ACC112 (cell line): ENCODE measurements around the gene ACO2.
"Not testable (repeated sequence)": the region's sequence is repeated elsewhere in the genome, so short reads cannot be mapped to it uniquely, and the experiment has no call there.

Experiments
- H2AFZ ChIP-seq: fragments of 200-600 bp; sonication (generic); one replicate; pipeline ENCODE4 v1.6.0; 2017; ENCODE audit warnings: antibody characterized with exemption, low read length; ENCODE audit not compliant: unreplicated experiment
- H3K27ac ChIP-seq: fragments of 200-600 bp; sonication (generic); 2 replicates; pipeline ENCODE4 v1.5.1; 2014; ENCODE audit warnings: low read depth, mild to moderate bottlenecking, antibody characterized with exemption, low read length, moderate library complexity
- H3K27me3 ChIP-seq: fragments of 200-600 bp; sonication (generic); 2 replicates; pipeline ENCODE4 v1.6.1; 2014; ENCODE audit warnings: mild to moderate bottlenecking, antibody characterized with exemption, low read length, moderate library complexity, mixed read lengths; ENCODE audit not compliant: insufficient read depth
- H3K36me3 ChIP-seq: fragments of 200-600 bp; sonication (generic); 2 replicates; pipeline ENCODE4 v1.6.1; 2016; ENCODE audit warnings: mild to moderate bottlenecking, antibody characterized with exemption, low read length, moderate library complexity, mixed read lengths; ENCODE audit not compliant: insufficient read depth
- H3K4me1 ChIP-seq: fragments of 200-600 bp; sonication (generic); one replicate; pipeline ENCODE4 v1.6.1; 2016; ENCODE audit warnings: low read length, mixed read lengths; ENCODE audit not compliant: insufficient read depth, unreplicated experiment, control insufficient read depth
- H3K4me3 ChIP-seq: fragments of 200-600 bp; sonication (generic); 2 replicates; pipeline ENCODE4 v1.5.1; 2014; ENCODE audit warnings: mild to moderate bottlenecking, low read depth, low read length
- H3K79me2 ChIP-seq: fragments of 200-600 bp; sonication (generic); one replicate; pipeline ENCODE4 v1.6.0; 2016; ENCODE audit warnings: low read length; ENCODE audit not compliant: control insufficient read depth, unreplicated experiment, insufficient read depth

The ACO2 gene

DNA sequence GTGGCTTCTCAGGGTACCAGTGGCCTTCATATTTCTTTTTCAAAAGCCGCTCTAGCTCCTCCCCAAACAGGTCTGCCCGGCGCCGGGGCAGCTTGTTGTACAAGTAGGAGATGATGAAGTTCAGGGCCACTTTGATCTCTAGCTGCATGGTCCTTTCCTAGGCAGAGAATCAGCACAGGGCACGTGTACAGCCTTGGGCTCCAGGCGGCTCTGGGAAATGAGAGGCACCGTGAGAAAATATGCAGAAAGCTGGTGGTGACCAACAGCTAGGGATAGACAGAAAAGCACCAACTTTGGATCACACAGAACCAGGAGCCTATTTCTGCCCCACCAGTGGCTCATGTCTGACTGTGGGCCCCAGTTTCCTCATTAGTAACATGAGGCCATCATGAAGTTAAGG is 31.7 kb upstream of the ACO2 start:
- Histone ChIP-seq H3K27ac (no peak overlapping the region), H3K4me1 (peaks cover 5% of the 10 kb centered on the region), H3K4me3 (no peak overlapping the region), H2AFZ (no peak overlapping the region), H3K36me3 (peaks cover 4% of the 10 kb centered on the region; the same call in 1 of the 2 replicates), H3K79me2 (peaks cover 39% of the 10 kb centered on the region), H3K27me3 (no peaks in the 10 kb centered on the region)

DNA sequence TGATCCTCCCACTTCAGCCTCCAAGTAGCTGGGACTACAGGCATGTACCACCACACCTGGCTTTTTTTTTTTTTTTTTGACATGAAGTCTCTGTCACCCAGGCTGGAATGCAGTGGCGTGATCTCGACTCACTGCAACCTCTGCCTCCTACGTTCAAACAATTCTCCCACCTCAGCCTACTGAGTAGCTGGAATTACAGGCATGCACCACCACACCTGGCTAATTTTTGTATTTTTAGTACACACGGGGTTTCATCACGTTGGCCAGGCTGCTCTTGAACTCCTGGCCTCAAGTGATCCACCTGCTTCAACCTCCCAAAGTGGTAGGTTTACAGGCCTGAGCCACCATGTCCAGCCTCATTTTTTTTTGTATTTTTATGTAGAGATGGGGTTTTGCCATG is 28.4 kb upstream of the ACO2 start:
- H3K79me2 ChIP-seq = peaks cover 62% of the 10 kb centered on the region
- not testable (repeated sequence) for H2AFZ ChIP-seq, H3K4me1 ChIP-seq, H3K4me3 ChIP-seq, H3K27me3 ChIP-seq, H3K36me3 ChIP-seq, H3K27ac ChIP-seq

DNA sequence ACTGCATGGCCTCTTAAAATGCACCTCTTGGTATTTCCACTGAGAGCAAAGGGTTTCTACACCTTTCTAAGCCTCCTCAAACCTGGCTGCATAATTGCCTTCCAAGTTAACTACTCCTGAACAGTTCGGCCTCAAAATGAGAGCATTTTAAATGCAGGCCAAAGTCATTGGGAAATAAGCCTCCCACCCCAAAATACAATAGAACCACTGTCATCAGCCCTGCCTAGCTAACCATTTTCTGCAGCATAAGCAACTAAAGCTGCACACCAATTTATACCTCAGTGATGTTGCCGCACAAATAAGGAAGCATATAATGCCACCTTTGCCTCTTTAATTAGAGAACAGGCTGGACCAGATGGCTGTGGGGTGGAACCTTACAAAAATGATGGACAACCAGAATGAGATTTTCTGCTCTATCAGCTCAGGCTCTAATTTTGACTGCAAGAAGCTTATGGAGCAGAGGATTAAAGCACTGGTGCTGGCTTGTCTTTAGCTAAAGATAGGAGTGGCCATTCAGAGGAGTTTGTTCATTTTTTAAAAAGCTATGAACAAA is 26.6 kb upstream of the ACO2 start:
- Histone ChIP-seq H3K4me3 (no peak overlapping the region), H3K27me3 (no peaks in the 10 kb centered on the region), H3K27ac (no peak overlapping the region), H3K36me3 (no peaks in the 10 kb centered on the region), H3K4me1 (peaks cover 4% of the 10 kb centered on the region), H3K79me2 (peaks cover 68% of the 10 kb centered on the region), H2AFZ (no peak overlapping the region)

DNA sequence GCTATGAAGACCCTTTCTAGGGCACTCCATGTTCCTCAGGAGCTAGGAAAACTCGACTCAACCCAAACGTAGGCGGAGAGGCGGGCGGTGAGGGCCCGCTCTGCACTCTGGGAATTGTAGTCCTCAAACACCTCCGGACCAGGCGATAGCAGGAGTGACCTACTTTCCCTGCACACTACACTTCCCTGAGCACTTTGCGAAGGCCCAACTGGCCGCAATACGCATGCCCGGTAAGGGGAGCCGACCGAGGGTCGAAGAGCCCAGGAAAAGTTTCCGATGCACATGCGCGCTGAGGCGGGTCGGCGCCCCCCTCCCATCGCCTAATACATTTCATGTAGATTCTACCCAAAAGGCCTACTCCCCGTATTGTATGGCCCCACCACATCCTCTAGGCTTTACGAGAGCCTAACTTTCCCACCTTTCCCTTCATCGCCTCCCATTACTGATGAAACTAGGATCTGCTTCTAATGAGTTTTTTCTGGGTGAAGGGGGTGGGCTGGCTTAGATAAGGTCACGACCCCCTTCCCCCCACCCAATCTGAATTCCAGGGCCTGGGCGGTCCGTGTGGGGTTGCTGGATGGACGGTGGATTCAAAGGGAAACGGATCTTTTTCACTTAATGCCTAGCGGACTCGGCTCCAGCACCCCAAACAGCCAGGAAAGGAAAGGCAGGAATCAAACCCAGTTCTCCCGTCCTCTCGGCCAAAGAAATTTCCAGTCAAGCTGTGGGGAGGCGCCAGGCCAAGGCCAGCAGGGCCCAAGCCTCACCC is 24.4 kb upstream of the ACO2 start:
- peak overlapping the region; percentile 63 for H3K27ac ChIP-seq
- peaks cover 8% of the 10 kb centered on the region for H3K4me1 ChIP-seq
- no peaks in the 10 kb centered on the region for H3K36me3 ChIP-seq
- peak overlapping the region; percentile 55 for H2AFZ ChIP-seq
- H3K4me3 ChIP-seq = peak overlapping the region; percentile 93
- H3K79me2 ChIP-seq = peaks cover 60% of the 10 kb centered on the region
- H3K27me3 ChIP-seq = no peaks in the 10 kb centered on the region

DNA sequence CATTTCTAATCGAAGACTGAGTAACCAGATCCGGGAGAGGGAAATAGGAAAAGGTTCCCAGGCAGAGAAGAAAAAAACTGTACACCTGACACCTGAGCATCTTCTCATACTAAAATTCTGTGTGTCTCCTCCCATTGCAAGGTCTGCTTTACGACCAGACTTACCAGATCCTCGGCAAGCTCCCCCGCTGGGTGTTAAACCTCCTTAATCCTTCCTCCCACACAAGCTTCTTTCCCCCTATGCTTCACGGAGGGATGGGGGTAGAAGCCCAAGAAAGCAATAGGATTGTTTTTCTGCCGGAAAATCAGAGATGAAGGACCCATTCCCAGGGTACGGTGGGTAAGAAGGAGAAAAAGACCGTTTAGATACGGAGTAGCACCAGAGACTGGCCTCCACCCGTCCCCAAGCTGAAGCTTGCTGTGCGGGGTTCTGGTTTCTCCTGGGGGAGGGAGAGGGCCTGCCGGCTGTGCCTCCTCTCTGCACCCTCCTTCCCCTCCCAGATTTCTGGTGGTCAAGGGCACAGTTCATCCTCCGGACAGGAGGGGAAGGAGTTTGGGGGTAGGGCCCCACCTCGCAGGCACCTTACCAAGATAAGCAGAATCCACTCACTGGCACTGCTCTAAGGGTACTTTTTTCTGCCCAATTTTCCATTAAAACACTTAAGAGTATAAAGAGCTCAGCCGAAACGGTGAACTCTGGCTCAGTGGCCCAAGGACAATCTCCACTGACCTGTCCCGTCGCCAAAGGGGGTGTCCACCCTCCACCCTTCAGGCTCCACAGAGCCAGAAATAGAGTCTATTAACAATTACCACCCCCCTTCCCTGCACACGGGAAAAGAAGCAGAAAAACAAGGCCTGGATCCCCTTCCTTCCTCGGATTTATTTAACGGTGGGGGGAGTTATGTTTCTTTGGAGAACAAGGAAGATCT is 23.5 kb upstream of the ACO2 start:
- Histone ChIP-seq H3K27me3 (no peaks in the 10 kb centered on the region), H3K36me3 (no peaks in the 10 kb centered on the region), H3K27ac (peak overlapping the region; percentile 63), H3K4me3 (peak overlapping the region; percentile 93), H3K79me2 (peaks cover 57% of the 10 kb centered on the region), H2AFZ (no peak overlapping the region), H3K4me1 (peaks cover 8% of the 10 kb centered on the region)

DNA sequence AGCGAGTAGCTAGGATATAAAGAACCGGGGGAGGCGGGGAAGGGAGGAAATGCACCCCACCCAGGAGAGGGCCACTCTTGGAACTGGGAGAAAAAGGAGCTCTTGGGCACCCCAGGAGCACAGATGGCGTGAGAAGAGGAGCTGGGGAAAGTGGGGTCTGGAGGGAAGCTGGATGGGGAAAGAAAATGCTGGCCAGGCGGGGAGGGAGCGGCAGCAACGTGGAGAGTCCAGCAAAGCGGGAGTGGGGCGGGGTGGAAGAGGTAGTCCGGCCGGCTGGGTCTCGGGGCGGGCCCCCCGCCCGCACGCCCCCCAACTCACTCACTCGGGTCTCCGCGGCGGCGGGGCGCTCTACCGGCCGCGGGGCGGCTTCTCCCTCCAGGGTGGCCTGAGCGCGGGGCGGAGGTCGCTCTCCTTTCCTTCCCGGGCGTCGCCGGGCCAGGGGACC is 22.8 kb upstream of the ACO2 start:
- Histone ChIP-seq H3K79me2 (peaks cover 51% of the 10 kb centered on the region), H3K27ac (peak overlapping the region; percentile 63), H3K4me3 (peak overlapping the region; percentile 93), H2AFZ (no peak overlapping the region), H3K36me3 (no peaks in the 10 kb centered on the region), H3K27me3 (no peaks in the 10 kb centered on the region), H3K4me1 (peaks cover 8% of the 10 kb centered on the region)

DNA sequence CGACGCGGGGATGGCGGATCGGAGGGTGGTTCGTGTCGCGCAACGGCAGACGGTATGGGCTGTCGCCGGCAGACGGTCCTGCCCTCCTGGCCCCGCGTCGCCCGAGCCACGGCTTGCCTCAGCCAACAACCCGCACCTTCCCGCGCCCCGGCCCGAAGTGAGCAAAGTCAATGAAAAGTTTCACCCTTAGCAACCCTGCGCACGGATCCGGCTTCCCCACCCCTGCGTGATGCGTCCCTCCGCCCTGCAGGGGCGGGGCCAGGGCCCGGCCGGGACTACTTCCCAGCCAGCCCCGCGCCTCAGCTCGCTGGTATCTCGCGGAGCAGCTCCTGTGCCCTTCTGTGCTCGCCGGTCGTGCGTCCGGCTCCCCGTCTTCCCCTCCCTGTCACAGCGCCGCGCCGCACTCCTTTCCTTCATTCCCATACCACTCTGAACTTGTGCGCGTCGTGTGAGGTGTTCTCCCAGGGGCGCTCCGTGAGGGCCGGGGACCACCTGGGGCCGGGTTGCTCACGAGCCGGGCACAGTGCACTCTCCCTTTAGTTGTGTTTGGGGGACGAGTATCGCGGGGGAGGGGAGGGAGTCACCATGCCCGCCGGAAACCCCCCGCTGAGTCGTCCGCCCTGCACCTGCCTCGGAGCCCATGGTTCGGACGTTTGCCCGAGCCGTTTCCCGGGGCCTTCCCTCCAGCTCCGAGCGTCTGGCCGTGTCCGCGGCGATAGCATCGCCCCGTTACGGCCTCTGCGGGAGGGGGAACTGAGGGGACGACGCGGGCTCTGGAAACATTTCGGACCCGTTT is 22.1 kb upstream of the ACO2 start, which contains the start of gene TOB2:
Gene TOB2, minus strand, starts transcription at position 163 of the 796 bp plus-strand sequence. CDS start 9,456 bp downstream, outside the sequence.
- Histone ChIP-seq H3K4me3 (peak within 1 kb of the TSS; percentile 93), H3K27ac (peak within 1 kb of the TSS; percentile 91), H3K36me3 (no peaks in the 10 kb centered on the region), H3K79me2 (peaks cover 46% of the 10 kb centered on the region), H2AFZ (peak within 1 kb of the TSS; percentile 93), H3K4me1 (peaks cover 8% of the 10 kb centered on the region), H3K27me3 (no peaks in the 10 kb centered on the region)

DNA sequence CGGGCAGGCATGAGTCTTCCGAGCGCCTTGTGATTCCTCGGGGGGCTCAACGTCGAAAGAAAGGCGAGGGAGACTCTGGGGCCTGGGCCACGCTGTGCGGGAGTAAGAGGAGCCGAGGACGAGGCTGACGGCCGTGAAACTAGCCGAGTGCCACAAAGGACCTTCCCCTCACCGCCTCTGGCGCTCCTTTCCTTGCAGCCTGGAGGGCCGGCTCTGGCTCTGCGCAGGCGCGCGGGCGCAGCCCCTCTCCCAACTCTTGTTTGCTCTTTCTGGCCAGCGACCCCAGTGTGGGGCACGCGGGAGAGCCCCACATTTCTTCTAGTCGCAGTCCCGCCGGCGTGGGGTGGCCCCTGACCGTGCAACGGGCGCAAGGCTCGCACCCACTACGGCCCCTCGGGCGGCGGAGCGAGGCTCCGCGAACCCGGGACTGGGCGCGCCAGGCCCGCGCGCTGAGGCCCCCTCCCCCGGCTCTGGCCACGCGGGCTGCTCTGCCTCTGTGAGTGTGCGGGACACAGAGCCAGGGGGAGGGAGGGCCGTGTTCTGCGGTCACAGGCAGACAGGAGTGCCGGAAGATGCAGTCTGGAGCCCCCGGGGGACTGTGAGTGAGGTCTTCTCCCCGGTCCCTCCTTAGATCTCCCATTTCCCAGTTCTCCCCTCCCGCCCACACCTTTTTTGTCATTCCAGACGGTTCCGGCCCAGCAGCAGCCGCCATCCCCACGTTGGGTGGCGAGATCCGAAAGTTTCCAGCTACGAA is 21.3 kb upstream of the ACO2 start:
- Histone ChIP-seq H3K27ac (peak overlapping the region; percentile 91), H3K79me2 (peaks cover 39% of the 10 kb centered on the region), H3K4me3 (peak overlapping the region; percentile 93), H3K4me1 (peaks cover 8% of the 10 kb centered on the region), H3K36me3 (no peaks in the 10 kb centered on the region), H3K27me3 (no peaks in the 10 kb centered on the region), H2AFZ (peak overlapping the region; percentile 93)

DNA sequence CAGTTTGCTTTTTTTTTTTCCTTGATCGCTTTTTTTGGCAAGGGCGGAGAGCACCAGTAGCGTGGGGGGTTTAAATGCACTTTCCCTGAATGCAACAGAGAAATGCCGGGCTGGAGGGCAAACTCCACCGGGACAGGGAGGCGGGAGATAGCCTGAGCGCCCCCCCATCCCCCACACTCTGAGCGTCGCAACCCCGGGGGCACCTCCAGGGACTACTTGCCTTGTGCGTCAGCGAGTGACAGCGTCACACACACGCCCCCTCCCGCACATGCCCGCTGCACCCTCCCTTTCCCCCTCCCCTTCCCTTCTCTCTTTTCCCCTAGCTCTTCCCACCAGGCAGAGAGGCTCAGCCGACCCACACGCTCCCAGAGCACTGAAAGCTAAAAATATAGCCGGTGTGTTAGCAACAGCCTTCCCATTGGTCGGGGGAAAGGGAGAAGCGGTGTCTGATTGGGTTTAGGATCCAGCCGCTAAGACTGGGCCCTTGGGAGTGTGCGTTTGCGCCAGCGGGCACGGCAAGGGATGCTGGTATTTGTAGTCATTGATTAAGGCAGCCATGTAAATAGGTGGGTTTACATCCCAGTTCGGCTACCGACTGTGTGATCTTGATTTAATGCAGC is 20.6 kb upstream of the ACO2 start:
- Histone ChIP-seq H3K27me3 (no peaks in the 10 kb centered on the region), H3K27ac (peak overlapping the region; percentile 91), H3K4me3 (peak overlapping the region; percentile 93), H2AFZ (peak overlapping the region; percentile 94), H3K79me2 (peaks cover 33% of the 10 kb centered on the region), H3K36me3 (no peaks in the 10 kb centered on the region), H3K4me1 (peaks cover 4% of the 10 kb centered on the region)
